ENCODE results near the gene PDE9A.

DNA sequence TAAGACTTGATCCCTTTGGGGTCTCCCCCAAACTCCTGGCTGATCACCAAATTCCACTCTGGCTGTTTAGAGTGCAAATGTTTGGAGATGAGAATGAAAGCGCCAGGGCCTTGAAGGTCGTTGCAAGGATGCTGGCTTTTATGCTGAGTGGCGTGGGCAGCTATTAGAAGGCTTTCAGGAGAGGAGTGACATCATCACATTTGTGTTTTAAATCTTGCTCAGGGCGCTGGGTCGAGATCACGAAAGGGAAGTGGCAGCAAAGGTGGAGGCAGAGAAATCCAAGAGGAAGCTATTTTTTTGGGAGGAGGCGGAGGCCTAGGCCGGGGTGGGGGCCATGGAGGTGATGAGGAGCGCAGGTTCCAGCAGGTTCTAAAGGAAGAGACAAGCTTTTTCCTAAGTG is 49.3 kb downstream of the PDE9A start:
- TF ChIP-seq, protein P1, sequence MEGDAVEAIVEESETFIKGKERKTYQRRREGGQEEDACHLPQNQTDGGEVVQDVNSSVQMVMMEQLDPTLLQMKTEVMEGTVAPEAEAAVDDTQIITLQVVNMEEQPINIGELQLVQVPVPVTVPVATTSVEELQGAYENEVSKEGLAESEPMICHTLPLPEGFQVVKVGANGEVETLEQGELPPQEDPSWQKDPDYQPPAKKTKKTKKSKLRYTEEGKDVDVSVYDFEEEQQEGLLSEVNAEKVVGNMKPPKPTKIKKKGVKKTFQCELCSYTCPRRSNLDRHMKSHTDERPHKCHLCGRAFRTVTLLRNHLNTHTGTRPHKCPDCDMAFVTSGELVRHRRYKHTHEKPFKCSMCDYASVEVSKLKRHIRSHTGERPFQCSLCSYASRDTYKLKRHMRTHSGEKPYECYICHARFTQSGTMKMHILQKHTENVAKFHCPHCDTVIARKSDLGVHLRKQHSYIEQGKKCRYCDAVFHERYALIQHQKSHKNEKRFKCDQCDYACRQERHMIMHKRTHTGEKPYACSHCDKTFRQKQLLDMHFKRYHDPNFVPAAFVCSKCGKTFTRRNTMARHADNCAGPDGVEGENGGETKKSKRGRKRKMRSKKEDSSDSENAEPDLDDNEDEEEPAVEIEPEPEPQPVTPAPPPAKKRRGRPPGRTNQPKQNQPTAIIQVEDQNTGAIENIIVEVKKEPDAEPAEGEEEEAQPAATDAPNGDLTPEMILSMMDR (IDR thresholded peaks at IDR 0.05), result no peak
- no peak for TF ChIP-seq POLR2A (IDR thresholded peaks at IDR 0.05)
